ENCODE measurements around the gene TUBB3. TPM values are rescaled to one million over a fixed set of nuclear protein-coding genes. Genes with fewer than 3 reads are reported as not detected.
"Not testable (repeated sequence)": the region's sequence is repeated elsewhere in the genome, so short reads cannot be mapped to it uniquely, and the experiment has no call there.

TUBB3 gene
- total RNA-seq (ENCODE audit: insufficient read depth, low replicate concordance): 63.3 TPM

DNA sequence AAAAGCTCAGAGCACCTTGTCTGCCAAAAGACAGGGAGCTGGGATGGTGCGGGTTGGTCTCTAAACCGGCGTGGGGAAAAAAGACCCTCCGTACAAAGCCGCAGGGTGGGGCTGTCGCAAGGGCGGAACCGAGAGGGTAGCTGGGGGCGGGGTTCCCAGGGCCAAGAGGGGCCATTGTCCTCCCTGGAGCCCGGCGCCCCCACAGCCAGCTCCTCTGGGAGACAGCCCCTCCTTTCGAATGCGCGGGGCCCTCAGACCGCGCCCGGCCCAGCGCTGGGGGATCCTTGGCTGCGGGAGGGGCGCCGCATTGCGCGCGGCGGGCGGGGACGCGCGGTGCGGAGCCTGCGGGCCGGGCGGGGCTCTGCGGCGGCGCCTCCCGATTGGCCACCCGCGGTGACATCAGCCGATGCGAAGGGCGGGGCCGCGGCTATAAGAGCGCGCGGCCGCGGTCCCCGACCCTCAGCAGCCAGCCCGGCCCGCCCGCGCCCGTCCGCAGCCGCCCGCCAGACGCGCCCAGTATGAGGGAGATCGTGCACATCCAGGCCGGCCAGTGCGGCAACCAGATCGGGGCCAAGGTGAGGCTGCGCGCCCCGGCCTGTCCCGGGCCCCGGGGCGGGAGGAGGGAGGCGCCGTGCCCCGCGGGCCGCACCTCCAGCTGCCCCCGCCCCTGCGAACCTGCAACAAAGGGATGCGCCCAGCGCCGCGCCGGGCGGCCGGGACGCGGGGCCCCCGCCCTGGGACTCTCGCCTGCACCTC, at the start of gene TUBB3:
TSS of gene TUBB3 (plus strand) at position 459 of the 756 bp plus-strand sequence. CDS start at position 519, 60 bp downstream.
- peak; percentile 83 for DNase-seq (ENCODE audit: low spot score)

DNA sequence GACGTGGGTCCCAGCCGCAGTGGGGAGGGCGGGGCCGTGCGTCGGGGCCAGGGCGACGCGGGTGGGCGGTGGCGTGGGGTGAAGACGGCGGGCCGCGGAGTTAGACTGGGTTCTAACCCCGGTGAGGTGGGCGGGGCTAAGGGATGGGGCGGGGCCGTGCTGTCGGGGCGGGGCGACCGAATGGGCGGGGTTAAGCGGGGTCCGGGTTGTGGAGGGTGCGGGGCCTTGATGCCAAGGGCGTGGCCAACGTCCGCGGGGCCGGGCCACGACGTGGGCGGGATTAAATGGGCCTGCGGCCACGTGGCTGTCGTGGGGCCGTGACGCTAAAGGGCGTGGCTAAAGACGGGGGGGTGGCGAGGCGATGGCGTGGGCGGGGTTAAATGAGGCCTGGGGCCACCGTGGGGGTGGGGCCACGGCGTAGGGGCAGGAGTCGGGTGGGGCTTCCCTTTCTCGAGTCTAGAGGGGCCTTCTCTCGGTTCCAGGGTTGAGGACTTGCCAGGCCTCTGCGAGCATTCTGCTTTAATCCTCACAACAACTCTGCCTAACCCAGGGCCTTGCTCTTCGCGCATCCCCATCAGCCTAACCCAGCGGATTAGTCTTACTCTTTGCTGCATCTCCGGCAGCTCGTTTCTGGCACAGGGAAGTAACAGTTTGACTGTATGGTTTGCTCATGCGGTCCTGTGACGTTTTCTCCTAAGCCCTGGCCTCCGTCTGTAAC, 49.0 kb upstream of the TUBB3 start:
- peak; percentile 97 for DNase-seq (ENCODE audit: low spot score)

DNA sequence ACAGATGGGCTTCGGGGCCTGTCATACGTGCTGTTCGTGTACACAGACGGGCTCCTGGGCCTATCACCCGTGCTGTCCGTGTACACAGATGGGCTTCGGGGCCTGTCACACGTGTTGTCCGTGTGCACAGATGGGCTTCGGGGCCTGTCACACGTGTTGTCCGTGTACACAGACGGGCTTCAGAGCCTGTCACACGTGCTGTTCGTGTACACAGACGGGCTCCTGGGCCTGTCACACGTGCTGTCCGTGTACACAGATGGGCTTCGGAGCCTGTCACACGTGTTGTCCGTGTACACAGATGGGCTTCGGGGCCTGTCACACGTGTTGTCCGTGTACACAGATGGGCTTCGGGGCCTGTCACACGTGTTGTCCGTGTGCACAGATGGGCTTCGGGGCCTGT, 44.0 kb upstream of the TUBB3 start:
- not testable (repeated sequence) for DNase-seq (ENCODE audit: low spot score)

DNA sequence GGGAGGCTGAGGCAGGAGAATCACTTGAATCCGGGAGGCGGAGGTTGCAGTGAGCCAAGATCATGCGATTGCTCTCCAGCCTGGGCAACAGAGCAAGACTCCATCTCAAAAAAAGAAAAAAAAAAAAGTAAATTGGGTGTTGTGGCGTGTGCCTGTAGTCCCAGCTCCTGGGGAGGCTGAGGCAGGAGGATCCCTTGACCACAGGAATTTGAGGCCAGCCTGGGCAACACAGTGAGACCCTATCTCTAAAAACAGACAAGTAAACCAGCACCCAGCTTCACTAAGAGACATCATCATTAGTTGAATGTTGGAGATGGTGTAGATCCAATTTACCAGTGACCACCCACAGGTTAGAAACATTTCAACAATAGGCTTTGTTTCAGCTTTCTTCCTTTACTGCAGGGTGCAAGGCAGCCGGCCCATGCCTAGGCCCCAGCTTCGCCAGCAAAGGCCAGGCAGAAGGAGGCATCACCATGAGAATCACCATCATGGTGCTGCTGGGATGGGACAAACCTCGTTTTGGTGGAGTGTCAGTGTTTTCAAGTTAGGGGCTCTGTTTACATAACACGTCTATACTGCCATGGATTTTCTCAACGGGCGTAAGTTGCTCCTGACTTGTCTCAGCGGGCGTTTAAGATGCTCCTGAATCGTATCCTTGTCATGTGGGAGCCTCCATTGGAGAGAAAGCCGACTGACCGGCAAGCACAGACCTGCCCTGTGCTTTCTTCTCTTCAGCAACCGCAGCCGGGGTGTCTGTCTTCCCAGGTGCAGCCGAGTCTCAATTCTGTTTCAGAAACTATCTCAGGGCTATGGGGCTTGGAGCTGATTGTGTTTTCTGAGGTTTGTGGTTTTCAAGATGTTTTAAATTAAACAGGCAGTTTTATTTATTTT, 42.4 kb upstream of the TUBB3 start:
- peak; percentile 48 for DNase-seq (ENCODE audit: low spot score)

DNA sequence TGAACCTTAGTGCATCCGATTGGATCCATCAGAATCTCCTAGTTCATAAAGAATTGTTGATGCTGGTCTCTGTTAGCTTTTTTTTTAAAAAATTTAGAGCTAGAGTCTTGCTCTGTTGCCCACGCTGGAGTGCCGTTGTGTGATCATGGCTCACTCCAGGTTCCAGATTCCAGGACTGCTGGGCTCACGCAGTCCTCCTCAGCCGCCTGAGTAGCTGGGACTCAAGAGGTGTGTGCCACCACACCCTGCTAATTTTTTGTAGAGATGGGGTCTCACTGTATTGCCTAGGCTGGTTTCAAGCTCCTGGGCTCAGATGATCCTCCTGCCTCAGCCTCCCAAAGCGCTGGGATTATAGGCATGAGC, 41.8 kb upstream of the TUBB3 start:
- no peak for DNase-seq (ENCODE audit: low spot score)

DNA sequence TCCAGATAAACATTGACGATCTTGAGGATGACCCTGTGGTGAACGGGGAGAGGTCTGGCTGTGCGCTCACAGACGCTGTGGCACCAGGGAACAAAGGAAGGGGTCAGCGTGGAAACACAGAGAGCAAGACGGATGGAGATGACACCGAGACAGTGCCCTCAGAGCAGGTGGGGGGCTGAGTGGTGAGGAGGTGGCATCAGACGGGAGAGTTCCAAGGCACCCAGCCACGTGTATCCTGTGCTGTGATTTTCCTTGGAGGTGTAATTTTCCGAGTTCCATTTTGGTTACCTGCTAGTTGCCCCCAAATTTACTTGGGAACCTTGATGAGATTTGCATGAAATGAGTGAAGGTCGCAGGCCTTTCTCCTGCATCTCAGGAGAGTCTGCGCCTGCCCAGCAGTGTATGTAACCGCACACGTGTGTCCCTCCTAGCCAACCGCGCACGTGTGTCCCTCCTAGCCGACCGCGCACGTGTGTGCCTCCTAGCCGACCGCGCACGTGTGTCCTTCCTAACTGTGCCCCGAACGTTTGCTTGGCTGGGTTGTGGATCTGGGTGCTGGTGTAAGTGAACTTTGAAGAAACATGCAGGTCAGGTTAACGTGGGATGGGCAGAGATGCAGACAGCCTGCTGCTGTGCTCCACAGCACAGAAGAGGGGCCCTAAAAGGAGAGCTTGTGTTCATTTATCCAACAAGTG, 39.6 kb upstream of the TUBB3 start:
- no peak for DNase-seq (ENCODE audit: low spot score)

DNA sequence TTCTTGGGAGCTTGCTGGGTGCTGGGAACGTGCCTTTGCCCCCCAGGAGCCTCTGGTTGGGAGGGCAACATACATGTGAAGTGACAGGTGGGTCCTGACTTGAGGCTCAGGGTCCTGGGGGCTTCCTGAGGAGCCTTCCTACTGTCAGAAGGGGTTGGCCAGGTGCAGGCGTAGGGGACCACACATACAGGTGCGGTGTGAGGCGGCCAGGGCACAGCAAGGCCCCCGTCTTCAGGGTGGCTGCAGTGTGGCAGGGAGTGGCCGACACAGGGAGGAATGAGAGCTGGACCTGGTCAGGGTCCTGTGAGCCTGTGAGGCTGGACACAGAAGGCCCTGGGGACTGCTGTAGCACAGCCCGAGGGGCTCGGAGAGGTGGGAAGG, 39.1 kb upstream of the TUBB3 start:
- DNase-seq (ENCODE audit: low spot score): no peak

DNA sequence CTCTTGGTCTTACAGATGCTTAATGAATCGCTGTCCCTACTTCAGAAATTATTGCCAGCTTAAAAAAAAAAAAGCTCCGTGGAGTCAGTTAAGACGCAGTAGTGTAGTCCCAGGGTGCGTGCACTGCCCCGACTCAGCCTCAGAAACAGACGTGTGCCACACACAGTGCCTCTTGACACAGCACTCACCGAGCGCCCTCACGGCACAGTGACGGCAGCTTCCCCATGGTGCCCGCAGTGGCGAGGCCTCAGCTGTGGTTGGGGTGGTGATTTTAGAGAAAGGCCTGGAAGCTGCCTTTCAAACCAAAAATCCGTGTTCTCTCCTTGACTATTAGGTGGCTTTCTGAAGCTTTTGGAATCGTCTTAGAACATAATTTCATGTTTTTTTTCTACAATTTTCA, 35.9 kb upstream of the TUBB3 start:
- no peak for DNase-seq (ENCODE audit: low spot score)

DNA sequence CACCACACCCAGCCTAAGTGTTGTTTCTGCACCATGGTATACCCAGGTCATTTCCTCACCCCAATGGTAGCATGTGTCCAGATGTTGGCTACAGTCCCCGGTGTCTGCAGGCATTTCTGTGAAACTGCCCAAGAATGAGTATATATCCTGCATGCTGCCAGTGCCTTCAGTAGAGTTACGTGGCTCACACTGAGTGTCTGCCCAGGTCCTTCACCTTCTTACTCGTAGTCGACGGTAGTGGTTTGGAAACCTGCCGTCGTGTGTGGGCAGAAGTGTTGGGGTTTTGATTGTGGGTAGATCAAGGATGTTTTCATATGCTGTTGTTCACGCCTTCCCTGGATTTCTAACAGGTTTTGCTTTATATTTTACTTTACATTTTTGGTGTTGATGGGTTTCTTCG, 32.9 kb upstream of the TUBB3 start:
- DNase-seq (ENCODE audit: low spot score): no peak

DNA sequence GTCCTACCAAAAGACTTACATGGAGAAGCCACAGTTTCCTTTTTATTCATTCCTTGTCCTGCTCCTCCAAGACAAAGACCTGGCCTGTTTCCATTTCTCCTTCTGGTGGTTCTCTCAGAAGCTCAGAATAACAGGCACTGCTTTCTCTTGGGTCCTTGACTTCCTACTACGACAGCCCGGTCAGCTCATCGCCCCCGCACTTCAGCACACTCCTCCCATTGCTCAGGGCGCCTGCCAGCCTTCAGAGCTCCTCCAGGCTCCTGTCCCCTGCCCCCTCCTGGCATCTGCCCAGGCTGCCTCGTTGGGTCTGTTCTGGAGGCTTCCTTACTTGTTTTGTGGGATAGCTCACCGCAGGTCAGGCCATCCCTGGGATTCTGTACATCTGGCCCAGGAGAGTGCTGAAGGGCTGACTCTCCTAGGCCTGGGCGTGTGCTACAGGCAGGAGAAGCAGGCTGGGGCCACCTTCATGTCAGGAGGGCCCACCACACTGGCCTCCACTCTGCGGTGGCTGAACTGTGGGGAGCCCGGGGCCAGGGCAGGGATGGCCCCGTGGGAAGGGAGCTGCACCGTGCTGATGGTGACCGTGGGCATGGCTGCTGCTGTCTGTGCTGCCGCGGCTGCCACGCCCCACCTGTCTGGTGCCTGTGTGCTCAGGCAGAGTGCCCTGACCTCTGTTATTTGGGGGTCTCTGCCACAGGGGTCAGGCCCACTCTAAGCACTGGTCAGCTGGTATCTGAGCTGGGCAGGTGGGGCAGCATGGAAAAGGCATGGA, 32.1 kb upstream of the TUBB3 start:
- no peak for DNase-seq (ENCODE audit: low spot score)

DNA sequence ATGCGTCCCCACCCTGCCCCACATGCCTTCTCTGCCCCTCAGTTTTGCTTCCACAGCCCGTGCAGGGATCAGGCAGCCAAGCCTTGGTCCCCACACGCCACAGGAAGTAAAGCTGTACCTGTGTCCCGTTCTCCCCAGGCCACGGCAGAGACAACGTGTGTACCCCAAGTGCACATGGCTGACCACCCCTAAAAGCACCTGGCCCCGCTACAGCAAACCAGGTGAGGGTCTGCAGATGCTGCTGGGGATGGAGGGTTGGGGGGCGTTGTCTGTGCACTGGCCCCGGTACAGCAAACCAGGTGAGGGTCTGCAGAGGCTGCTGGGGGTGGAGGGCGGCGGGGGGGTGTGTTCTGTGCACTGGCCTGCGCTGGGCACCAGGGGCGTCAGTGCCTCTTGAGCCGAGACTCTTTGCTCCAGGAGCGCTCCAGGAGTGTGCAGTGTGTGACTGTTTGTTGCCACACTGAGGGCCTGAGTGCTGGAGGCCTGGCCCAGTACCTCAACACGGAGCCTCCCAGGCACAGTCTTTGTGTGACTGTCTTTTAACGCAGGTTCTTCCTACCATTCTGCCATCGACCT, 31.0 kb upstream of the TUBB3 start:
- no peak for DNase-seq (ENCODE audit: low spot score)

DNA sequence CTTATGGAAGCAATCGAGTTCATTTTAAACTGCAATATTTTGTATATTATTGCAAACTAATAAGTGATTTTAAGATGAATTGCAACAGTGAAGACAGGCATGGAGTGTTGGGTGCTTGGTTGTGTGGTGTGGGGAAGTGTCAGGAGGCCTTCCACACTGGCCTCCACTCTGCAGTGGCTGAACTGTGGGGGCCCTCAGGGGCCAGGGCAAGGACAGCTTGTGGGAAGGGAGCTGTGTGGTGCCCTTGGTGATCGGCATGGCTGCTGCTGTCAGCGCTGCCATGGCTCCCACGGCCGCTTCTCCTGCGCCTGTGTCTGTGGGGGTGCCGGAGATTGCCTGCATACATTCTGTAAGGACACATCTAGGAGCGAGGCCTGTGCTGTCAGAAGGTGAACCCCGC, 30.5 kb upstream of the TUBB3 start:
- DNase-seq (ENCODE audit: low spot score): no peak

DNA sequence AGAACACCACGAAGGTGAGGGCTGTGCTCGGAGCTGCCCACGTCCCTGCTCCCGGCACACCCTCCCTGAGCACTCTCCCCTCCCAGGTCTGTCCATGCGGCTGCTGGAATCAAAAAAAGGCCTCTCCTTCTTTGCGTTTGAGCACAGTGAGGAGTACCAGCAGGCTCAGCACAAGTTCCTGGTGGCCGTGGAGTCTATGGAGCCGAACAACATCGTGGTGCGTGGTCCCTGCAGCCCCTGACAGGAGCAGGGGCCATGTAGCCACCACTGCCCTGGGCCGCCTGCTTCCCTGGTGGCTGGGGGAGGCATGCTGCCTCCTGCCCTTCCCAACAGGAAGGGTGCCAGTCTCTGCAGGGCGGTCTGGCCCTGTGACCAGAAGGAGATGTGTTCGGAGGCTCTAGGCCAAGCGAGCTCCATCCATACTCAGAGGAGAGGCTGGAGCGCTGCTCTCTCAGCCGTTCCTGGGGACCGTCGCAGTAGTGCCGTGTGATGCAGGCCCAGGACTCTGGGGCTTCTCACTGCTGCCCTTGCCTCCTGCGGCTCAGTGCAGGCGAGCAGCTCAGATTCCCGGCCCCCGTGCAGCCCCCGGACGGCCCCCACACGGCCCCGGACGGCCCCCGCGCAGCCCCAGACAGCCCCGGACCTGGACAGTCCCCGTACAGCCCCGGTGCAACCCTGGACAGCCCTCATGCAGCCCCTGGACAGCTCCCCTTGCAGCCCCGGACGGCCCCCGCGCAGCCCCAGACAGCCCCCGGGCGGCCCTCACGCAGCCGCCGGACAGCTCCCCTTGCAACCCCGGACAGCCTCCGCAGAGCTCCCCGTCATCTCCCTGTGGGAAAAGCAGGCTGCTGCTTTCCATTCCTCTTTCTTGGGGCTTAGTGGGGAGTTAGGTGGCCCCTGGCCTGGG, 29.2 kb upstream of the TUBB3 start:
- DNase-seq (ENCODE audit: low spot score): no peak

DNA sequence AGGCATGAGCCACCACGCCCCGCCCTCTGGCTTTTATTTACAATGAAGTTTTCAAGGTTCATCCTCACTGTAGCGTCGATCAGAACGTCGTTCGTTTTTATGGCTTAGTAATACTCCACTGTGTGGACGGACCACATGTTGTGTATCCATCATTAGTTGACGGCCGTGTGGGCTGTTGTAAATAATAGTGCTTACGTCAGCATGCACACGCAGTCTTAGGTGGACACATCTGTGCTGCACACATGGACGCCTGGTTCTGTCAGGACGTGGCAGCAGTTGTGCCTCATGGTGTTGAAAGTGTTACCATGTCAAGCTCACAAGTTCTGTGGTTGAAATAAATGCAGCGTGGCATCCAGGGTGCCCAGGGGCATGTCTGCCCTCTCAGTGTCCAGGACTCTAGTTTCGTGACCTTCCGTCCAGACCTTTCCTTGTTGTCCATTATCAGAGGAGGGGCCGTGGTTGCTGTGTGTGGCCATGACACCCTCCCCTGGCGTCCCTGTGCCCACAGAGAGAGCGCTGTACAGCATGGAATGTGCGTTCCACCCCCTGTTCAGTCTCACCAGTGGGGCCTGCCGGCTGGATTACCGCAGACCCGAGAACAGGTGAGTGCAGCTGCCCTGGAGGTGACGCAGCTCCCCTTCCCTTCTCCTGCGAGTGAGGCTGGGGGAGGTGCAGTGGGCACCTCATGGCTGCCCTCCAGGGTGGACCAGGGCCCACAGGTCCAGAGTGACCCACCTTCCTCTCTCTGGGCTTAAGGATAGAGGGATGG, 27.5 kb upstream of the TUBB3 start:
- no peak for DNase-seq (ENCODE audit: low spot score)

DNA sequence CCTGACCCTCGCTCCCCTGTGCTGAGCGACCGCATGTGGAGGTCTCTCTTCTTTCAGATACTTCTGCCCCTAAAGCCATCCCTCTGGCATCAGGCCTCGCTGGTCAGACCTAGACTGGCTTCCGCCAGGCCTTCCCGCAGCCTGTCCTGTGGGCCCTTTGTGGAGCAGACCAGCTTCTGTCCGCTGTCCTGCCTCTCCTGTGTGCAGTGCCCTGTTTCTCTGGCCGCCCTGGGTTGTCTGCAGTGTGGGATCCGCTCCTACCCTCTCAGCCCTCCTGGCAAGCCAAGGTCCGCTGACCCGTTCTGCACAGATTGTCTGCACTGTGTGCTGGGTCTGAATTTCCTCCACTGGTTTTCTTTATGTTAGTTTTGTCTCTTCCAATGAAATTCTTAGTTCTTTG, 25.9 kb upstream of the TUBB3 start:
- no peak for DNase-seq (ENCODE audit: low spot score)

DNA sequence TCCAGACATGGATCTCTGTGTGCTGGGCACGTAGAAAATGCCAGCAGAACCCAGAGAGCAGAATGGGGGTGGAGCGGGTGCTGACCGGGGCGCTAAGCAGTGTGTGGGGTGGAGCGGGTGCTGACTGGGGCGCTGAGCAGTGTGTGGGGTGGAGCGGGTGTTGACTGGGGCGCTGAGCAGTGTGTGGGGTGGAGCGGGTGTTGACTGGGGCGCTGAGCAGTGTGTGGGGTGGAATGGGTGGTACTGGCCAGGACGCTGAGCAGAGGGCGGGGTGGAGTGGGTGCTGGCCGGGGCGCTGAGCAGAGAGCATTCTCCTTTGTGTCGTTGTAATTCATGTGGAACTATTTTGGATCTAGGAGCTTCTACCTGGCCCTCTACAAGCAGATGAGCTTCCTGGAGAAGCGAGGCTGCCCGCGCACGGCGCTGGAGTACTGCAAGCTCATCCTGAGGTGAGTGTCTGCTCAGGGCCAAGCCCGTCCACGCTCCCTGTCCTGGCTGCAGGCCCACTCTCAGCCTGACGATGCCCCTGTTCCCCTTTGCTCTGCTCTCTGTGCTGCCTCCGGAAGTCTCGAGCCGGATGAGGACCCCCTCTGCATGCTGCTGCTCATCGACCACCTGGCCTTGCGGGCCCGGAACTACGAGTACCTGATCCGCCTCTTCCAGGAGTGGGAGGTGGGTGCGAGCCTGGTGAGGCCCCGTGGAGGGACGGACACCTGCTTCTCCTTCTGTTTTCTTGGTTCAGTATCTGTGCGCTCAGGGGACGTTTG, 24.8 kb upstream of the TUBB3 start:
- no peak for DNase-seq (ENCODE audit: low spot score)

DNA sequence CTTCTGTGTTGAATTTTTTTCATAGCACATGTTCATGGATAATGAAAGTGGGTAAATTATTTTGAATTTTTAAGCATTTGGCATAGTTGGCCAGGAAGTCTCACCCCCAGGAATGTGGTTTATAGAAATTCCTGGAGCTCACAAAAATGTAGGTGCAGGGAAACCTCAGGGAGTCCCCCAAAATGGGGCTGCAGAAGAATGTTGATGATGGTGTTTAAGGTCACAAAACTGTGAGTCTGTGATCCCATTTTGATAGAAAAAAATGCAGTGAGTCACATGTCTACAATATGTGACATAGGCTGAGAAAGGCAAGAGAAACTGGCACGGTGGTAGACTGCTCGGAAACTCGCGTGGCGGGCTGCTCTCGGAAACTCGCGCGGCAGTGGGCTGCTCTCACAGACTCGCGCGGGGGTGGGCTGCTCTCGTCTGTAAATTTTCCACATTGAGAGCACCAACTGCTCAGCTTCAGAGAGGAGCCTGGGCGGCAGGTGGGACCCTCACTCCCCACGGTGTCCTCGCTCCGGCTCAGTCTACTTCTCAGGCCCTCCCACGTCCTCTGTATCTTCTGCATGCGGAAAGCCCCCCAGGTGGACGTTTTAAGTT, 23.2 kb upstream of the TUBB3 start:
- DNase-seq (ENCODE audit: low spot score): no peak

Data from umbilical cord (tissue), 2 donors.